Endodermal cell (in vitro differentiated cells): ENCODE results near the gene SYT10. TPM values are rescaled to one million over a fixed set of nuclear protein-coding genes. Genes with fewer than 3 reads are reported as not detected.

ENCODE experiments used
- DNase-seq: peaks from one replicate; pipeline ENCODE4 v3.0.0-alpha.2; 2017
- H3K27ac ChIP-seq: 2 replicates; pipeline ENCODE4 v1.5.1; 2013; ENCODE audit warnings: mild to moderate bottlenecking, low read depth, low read length, moderate library complexity
- H3K27me3 ChIP-seq: 2 replicates; pipeline ENCODE4 v1.6.1; 2013; ENCODE audit warnings: mild to moderate bottlenecking, low read length, moderate library complexity; ENCODE audit not compliant: insufficient read depth, control insufficient read depth, poor library complexity, severe bottlenecking
- H3K36me3 ChIP-seq: 2 replicates; pipeline ENCODE4 v1.7.0; 2013; ENCODE audit warnings: mild to moderate bottlenecking, low read length, moderate library complexity; ENCODE audit not compliant: control insufficient read depth, insufficient read depth
- H3K4me1 ChIP-seq: one replicate; pipeline ENCODE4 v1.7.0; 2013; ENCODE audit warnings: low read length; ENCODE audit not compliant: control insufficient read depth, insufficient read depth
- H3K4me3 ChIP-seq: 2 replicates; pipeline ENCODE4 v1.5.1; 2013; ENCODE audit warnings: mild to moderate bottlenecking, low read length, moderate library complexity
- H3K9ac ChIP-seq: 2 replicates; pipeline ENCODE4 v1.6.1; 2013; ENCODE audit warnings: mild to moderate bottlenecking, low read length, moderate library complexity; ENCODE audit not compliant: poor library complexity, severe bottlenecking; ENCODE audit errors: extremely low read depth
- H3K9me3 ChIP-seq: 2 replicates; pipeline ENCODE4 v1.6.1; 2013; ENCODE audit warnings: mild to moderate bottlenecking, low read length, moderate library complexity; ENCODE audit not compliant: control insufficient read depth
- H3K27ac Mint-ChIP-seq: 2 replicates; pipeline ENCODE4 v1.8.0; 2020; ENCODE audit warnings: mixed read lengths
- H3K27me3 Mint-ChIP-seq: 2 replicates; pipeline ENCODE4 v1.8.0; 2021; ENCODE audit warnings: mild to moderate bottlenecking, mixed read lengths; ENCODE audit not compliant: insufficient read depth
- H3K36me3 Mint-ChIP-seq: 2 replicates; pipeline ENCODE4 v1.8.0; 2020; ENCODE audit warnings: low read depth, mixed read lengths
- H3K4me1 Mint-ChIP-seq: 2 replicates; pipeline ENCODE4 v1.8.0; 2020; ENCODE audit warnings: mixed read lengths
- H3K4me3 Mint-ChIP-seq: 2 replicates; pipeline ENCODE4 v1.8.0; 2020; ENCODE audit warnings: mild to moderate bottlenecking, moderate library complexity, mixed read lengths
- H3K9me3 Mint-ChIP-seq: 2 replicates; pipeline ENCODE4 v1.8.0; 2020; ENCODE audit warnings: mild to moderate bottlenecking, mixed read lengths
- CTCF ChIP-seq: fragments of 200-600 bp; sonication (generic); conservative IDR thresholded peaks from 2 replicates; pipeline ENCODE4 v1.5.0; 2021; ENCODE audit warnings: antibody characterized with exemption, mild to moderate bottlenecking
- WGBS, 2 experiments: methylation state at CpG; one replicate each; pipeline versions ENCODE4 v1.1.5 to v1.1.7; 2013; ENCODE audit warnings: missing lambda C conversion rate in 2 of 2, mixed read lengths in 1 of 2; ENCODE audit not compliant: insufficient coverage in 1 of 2, insufficient read length in 1 of 2; 5-methylcytosine and 5-hydroxymethylcytosine counted together
- total RNA-seq, 2 donors: library from RNA; stranded (reverse); fragmentation: NEBNext Ultra II Directional in 1 of 2; extraction: Animal tissue kit (Norgen Biotek cat#: 25700) in 1 of 2; gene quantifications; 2 replicates in 1 of 2; 3 replicates in 1 of 2; pipeline ENCODE4 v1.2.1, GENCODE V29; 2021

Gene SYT10
- total RNA-seq, 2 donors from 2014 or later, result 10.2 to 10.6 TPM

- H3K4me3 ChIP-seq, result no peak overlapping the region
- H3K27me3 Mint-ChIP-seq, result peaks cover 47% of the 10 kb centered on the region
- 93 to 98% methylated on average over 4 to 9 of the region's 9 CpGs for WGBS, 2 experiments
- peaks cover 8% of the 10 kb centered on the region for H3K4me1 ChIP-seq
- TF ChIP-seq CTCF, result no peak
- no peak for DNase-seq
- H3K4me3 Mint-ChIP-seq, result peak overlapping the region; percentile 75
- no peak overlapping the region for H3K9ac ChIP-seq
- H3K36me3 Mint-ChIP-seq, result peaks cover 4% of the 10 kb centered on the region
- no peak overlapping the region for H3K27ac Mint-ChIP-seq
- H3K9me3 ChIP-seq, result no peaks in the 10 kb centered on the region
- H3K27ac ChIP-seq, result no peak overlapping the region
- peaks cover 39% of the 10 kb centered on the region for H3K4me1 Mint-ChIP-seq
- peaks cover 21% of the 10 kb centered on the region for H3K27me3 ChIP-seq
- no peaks in the 10 kb centered on the region for H3K9me3 Mint-ChIP-seq
- no peaks in the 10 kb centered on the region for H3K36me3 ChIP-seq
These were observed 858 bp upstream of the SYT10 start for GRCh38 chr12:33440477-33440876.

- Mint-ChIP-seq H3K9me3 (no peaks in the 10 kb centered on the region), H3K27me3 (peaks cover 47% of the 10 kb centered on the region), H3K4me1 (peaks cover 30% of the 10 kb centered on the region), H3K4me3 (peak overlapping the region; percentile 75), H3K36me3 (peaks cover 4% of the 10 kb centered on the region), H3K27ac (peak overlapping the region; percentile 61)
- no peaks in the 10 kb centered on the region for H3K36me3 ChIP-seq
- H3K4me1 ChIP-seq, result peaks cover 4% of the 10 kb centered on the region
- H3K27me3 ChIP-seq, result peaks cover 21% of the 10 kb centered on the region
- no peaks in the 10 kb centered on the region for H3K9me3 ChIP-seq
- TF ChIP-seq CTCF, result no peak
- H3K27ac ChIP-seq, result no peak overlapping the region
- WGBS, 2 experiments, result 1 to 2% methylated on average over 18 to 68 of the region's 68 CpGs
- peak overlapping the region; percentile 90 for H3K4me3 ChIP-seq
- DNase-seq, result peak; percentile 87
- H3K9ac ChIP-seq, result peak overlapping the region; percentile 72
These were observed 600 bp downstream of the SYT10 start for GRCh38 chr12:33438851-33439586.

- H3K9me3 ChIP-seq, result no peaks in the 10 kb centered on the region
- H3K9ac ChIP-seq, result no peak overlapping the region
- H3K4me1 ChIP-seq, result peaks cover 4% of the 10 kb centered on the region
- TF ChIP-seq CTCF, result no peak
- Mint-ChIP-seq H3K27me3 (peaks cover 47% of the 10 kb centered on the region), H3K4me3 (peak overlapping the region; percentile 75), H3K9me3 (no peaks in the 10 kb centered on the region), H3K36me3 (peaks cover 4% of the 10 kb centered on the region), H3K4me1 (peaks cover 24% of the 10 kb centered on the region), H3K27ac (no peak overlapping the region)
- WGBS, 2 experiments, result 76 to 92% methylated on average over 17 to 28 of the region's 28 CpGs
- no peak overlapping the region for H3K27ac ChIP-seq
- peak; percentile 63 for DNase-seq
- H3K36me3 ChIP-seq, result no peaks in the 10 kb centered on the region
- peak overlapping the region; percentile 90 for H3K4me3 ChIP-seq
- H3K27me3 ChIP-seq, result peaks cover 21% of the 10 kb centered on the region
These were observed 1.4 kb downstream of the SYT10 start for GRCh38 chr12:33438025-33438772.
